ENCODE measurements around the gene DAB2IP.

DAB2IP gene

DNA sequence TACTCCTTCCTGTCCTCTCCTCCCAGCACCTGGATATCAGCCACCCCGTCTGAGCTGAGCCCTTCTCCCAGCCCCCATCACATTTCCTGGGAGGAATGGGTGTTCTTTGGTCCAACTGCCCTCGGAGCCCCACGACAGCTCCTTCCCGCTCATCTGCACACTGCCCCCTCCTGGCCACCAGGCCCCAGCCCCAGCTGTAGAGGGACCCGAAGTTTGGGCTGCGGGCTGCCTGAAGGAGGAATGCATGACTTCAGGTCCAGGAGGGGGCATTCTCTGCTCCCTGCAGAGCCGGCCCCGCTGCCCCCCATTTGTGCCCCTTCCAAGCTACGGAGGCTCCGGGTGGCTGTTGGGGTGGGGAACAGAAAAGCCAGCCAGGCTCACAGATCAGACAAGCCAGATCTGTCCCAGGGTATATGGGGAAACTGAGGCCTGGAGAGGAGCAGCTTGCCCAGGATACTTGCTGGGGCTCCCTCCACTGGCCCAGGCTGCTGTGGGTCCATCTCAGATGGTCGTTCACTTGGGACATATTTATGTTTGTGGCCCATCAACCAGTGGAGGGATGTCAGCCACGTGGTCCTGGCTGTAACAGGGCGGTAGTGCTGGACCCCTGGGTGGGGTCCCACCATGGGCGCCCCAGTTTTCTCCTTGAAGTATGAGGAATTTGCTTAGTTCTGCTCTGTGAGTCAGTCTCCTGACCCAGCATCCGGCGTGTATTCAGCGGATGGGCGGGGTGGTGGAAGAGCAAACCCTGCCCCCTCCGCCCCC is 33.1 kb downstream of the DAB2IP start:
- FAIRE-seq (no peak), DNase-seq (ENCODE audit: insufficient read length, low spot score) (no peak)
- TF ChIP-seq POLR2A (IDR thresholded peaks at IDR 0.05; ENCODE audit: low read depth, low read length): no peak

DNA sequence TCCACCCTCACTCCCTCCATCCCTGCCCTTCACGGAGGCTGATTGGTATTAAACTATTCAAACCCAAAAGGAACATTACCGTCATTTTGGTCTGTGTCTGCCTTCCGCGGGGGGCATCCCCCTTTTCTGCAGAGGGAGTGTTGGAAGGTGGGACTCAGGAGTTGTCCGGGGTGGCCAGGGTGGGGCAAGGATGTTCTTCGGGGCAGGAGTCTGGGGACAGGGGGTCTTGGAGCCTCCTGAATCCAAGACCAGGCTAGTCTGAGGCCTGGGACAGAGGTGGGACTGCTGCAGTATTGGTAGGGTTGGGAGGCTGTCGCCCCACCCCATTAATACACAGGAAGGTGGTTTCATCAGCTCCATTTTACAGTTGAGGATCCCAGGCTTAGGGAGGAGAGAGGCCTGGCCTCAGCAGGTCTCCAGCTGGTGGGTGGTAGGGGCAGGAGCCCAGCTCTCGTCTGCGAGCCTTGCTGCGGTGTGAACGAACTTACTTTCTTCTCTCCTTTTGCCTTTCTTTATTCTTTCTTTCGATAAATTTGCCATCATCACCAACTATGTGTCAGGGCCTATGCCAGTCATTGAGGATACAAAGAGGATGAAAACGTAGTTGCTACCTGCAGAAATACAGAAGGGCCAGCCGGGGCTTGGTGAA is 33.8 kb downstream of the DAB2IP start:
- FAIRE-seq: no peak
- DNase-seq (ENCODE audit: insufficient read length, low spot score): no peak
- TF ChIP-seq POLR2A (IDR thresholded peaks at IDR 0.05; ENCODE audit: low read depth, low read length): no peak

DNA sequence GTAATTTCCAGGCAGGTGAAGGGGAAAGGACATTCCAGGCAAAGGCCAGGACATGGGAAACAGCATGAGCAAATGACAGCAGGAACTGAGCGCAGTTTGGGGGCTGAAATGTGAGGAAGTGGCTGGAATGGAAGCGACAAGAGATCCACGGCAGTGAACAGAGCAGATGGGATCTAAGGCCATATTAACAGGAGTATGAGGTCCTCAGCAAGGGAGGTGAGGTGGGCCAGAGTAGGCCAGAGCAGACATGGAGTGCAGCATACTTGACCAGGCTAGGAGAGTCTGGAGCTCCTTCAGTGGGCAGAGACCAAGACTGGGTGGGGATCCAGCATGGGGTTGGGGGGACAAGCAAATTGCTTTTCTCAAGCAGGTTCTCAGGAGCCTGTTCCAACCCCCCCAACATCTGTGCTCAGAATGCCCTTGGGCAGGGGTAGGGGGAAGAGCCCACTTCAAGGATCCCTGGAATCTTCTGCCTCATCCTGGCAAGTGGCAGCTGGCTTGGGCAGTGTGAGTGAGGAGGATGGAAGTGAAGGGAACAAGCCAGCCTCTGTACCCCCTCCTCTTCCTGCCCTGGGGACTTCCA is 34.5 kb downstream of the DAB2IP start:
- TF ChIP-seq POLR2A (IDR thresholded peaks at IDR 0.05; ENCODE audit: low read depth, low read length): no peak
- DNase-seq (ENCODE audit: insufficient read length, low spot score): no peak
- no peak for FAIRE-seq

- peak; percentile 99 for DNase-seq (ENCODE audit: insufficient read length, low spot score)
- TF ChIP-seq POLR2A (IDR thresholded peaks at IDR 0.05; ENCODE audit: low read depth, low read length): no peak
- peak; percentile 48 for FAIRE-seq
These were observed 35.6 kb downstream of the DAB2IP start for GRCh38 chr9:121686930-121687541.

DNA sequence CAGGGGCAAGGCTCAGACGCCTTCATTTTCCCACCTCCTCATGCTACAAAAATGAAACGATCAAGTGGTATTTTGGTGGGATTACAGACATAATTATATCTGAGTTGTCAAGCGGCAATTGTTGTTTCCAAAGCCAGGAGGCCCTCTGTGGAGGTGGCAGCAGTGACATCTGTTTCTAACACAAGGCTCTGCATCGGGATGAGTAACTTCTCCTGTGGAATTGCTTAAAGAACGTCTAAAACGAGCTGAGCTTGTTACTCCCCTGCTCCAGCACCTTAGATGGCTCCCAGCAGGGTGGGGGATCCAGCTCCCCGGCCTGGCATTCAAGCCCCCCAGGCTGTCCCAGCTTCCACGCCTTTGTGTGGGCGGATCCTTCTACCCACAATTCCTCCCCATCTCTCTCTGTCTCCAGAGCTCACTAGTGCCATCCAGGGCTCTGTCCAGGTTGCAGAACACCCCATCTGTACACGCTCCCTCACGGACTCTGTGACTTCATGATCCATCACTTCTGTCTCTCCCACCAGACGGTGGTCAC is 36.8 kb downstream of the DAB2IP start:
- FAIRE-seq (no peak), DNase-seq (ENCODE audit: insufficient read length, low spot score) (no peak)
- no peak for TF ChIP-seq POLR2A (IDR thresholded peaks at IDR 0.05; ENCODE audit: low read depth, low read length)

DNA sequence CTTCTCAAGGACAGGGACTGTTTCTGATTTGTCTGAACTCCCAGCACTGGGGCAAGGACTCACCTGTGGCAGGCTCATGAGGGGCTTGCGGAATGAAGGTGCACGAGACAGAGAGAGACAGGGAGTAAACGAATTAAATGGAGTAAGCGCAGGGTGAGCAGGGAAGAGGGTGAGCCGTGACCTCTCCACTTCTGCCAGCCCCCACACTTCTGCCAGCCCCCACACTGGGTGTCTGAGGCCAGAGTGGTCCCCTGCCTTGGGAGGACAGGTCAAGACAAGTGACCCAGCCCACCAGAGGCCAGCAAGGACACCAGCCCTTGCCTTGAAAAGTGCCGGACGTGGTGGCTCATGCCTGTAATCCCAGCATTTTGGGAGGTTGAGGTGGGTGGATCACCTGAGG is 37.2 kb downstream of the DAB2IP start:
- FAIRE-seq (no peak), DNase-seq (ENCODE audit: insufficient read length, low spot score) (no peak)
- no peak for TF ChIP-seq POLR2A (IDR thresholded peaks at IDR 0.05; ENCODE audit: low read depth, low read length)

- no peak for TF ChIP-seq POLR2A (IDR thresholded peaks at IDR 0.05; ENCODE audit: low read depth, low read length)
- no peak for DNase-seq (ENCODE audit: insufficient read length, low spot score)
- FAIRE-seq: no peak
These were observed 38.2 kb downstream of the DAB2IP start for GRCh38 chr9:121689461-121690157.

DNA sequence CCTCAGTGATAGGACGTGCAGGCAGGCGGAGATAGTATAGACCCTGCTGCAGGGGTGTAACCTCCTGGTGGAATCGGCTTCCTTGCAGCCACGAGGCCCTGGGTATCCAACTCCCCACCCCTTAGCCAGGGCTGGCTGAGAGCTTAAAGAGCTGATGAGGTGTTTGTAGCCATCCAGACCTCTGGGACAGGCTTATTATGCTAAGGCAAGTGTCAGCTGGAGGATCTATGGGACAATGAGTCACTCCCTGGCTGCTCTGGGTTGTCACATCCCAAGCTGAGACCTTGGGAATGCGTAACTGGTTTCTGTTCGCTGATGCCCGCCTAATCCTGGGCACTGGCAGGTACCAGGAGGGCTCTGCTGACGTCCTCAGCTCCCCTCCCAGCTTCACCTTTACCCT is 38.9 kb downstream of the DAB2IP start:
- FAIRE-seq (no peak), DNase-seq (ENCODE audit: insufficient read length, low spot score) (peak; percentile 69)
- TF ChIP-seq POLR2A (IDR thresholded peaks at IDR 0.05; ENCODE audit: low read depth, low read length): no peak

DNA sequence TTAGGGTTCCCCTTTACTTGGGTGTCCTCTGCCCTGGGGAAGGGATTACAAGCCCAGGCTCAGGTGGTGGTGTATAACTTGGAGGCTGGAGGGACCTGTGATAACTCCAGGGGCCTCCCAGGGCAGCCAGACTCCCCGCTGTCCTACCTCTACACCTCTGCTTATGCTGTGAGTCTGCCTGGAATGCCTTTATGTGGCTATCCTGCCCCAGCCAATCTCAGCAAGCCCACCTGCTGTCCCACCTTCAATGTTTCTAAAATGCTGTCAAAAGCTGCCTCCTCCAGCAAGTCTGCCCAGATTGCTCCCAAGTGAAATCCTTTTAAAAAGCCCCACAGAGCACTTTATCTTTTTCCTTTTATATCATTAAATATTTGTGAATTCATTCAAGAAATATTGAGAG is 39.3 kb downstream of the DAB2IP start:
- FAIRE-seq (no peak), DNase-seq (ENCODE audit: insufficient read length, low spot score) (no peak)
- TF ChIP-seq POLR2A (IDR thresholded peaks at IDR 0.05; ENCODE audit: low read depth, low read length): no peak

DNA sequence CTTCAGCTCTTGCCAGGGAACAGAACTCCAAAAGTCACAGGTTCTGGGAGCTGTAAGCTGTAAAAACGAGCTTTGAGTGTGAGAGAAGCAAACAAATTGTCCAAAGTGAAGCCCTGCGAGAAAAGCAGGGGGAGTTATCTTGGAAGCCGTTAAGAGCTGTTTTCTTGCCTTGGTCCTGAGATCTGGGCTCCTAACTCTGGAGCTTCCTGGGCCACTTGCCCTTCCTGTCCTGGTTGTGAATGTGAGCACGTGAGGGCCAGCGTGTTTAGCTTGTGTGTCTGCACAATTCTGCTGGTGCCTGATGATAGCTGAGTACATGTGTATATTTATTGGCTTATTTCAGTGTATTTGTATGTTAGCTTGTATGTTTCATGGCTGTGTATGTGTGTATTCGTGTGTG is 40.5 kb downstream of the DAB2IP start:
- no peak for TF ChIP-seq POLR2A (IDR thresholded peaks at IDR 0.05; ENCODE audit: low read depth, low read length)
- no peak for FAIRE-seq
- DNase-seq (ENCODE audit: insufficient read length, low spot score): no peak

GRCh38 chr9:121692606-121693387 is 41.4 kb downstream of the DAB2IP start:
- DNase-seq (ENCODE audit: insufficient read length, low spot score) (peak; percentile 94), FAIRE-seq (peak; percentile 33)

GRCh38 chr9:121693388-121693670 is 41.9 kb downstream of the DAB2IP start:
- DNase-seq (ENCODE audit: insufficient read length, low spot score): no peak
- TF ChIP-seq POLR2A (IDR thresholded peaks at IDR 0.05; ENCODE audit: low read depth, low read length): no peak
- no peak for FAIRE-seq

More at GRCh38 chr9:121692606-121693387, 41.4 kb downstream of the DAB2IP start:
- TF ChIP-seq POLR2A (IDR thresholded peaks at IDR 0.05; ENCODE audit: low read depth, low read length): 0 out of 2 replicates have a peak, but pooled peaks have one; percentile 9

GRCh38 chr9:121694001-121694400 is 42.6 kb downstream of the DAB2IP start:
- FAIRE-seq: no peak
- no peak for DNase-seq (ENCODE audit: insufficient read length, low spot score)
- no peak for TF ChIP-seq POLR2A (IDR thresholded peaks at IDR 0.05; ENCODE audit: low read depth, low read length)
